K562 (cell line): ENCODE data around the gene KL. TPM values are rescaled to one million over a fixed set of nuclear protein-coding genes. Genes with fewer than 3 reads are reported as not detected.

Source experiments
- ATAC-seq: fragments of 200-7000 bp; cut with Tn5 transposase; 3 replicates; pipeline ENCODE4 v1.9.1; 2020; ENCODE audit warnings: moderate library complexity
- BruUV-seq: library from RNA; stranded (reverse); fragments of 400-500 nt; replicated peaks from 2 replicates; lab custom pipeline; 2021; lab: Mats Ljungman, UMichigan
- CTCF ChIA-PET: fragments of 300-600 bp; formaldehyde crosslinking; extraction: SDS; loops from one replicate; lab custom pipeline; 2021; ENCODE audit warnings: low intra/inter-chr PET ratio; lab: Yijun Ruan, JAX
- POLR2A ChIA-PET: fragments of 300-600, 350-650 bp; sonication (Branson Sonifier 250); formaldehyde crosslinking; extraction: SDS; loops from one replicate; lab custom pipeline; 2021; ENCODE audit warnings: antibody characterized with exemption, inconsistent platforms; lab: Yijun Ruan, JAX
- DNase-seq, 4 experiments: peaks; one replicate each; pipeline versions ENCODE4 v3.0.0 to v3.0.0-alpha.2; 2011 to 2018; ENCODE audit warnings: low spot score in 3 of 4, mixed read lengths in 3 of 4; ENCODE audit errors: extremely low read depth in 1 of 4
- FAIRE-seq: peaks from 2 replicates; lab custom pipeline; 2011; peaks lifted over from hg19 to GRCh38; lab: Jason Lieb, UNC
- H2AFZ ChIP-seq: 2 replicates; pipeline ENCODE4 v1.6.0; 2011; ENCODE audit warnings: low read depth, low read length, control low read depth, inconsistent platforms
- H3K27ac ChIP-seq: fragments of 200-600 bp; 3 replicates; pipeline ENCODE4 v1.8.0; 2011; ENCODE audit warnings: low read depth, mild to moderate bottlenecking, control low read depth, inconsistent platforms, low read length, moderate library complexity, mixed read lengths; ENCODE audit errors: extremely low read depth
- H3K27me3 ChIP-seq, 2 experiments: fragments of 300-600 bp in 1 of 2; 2 replicates in 1 of 2; 3 replicates in 1 of 2; pipeline versions ENCODE4 v1.6.0 to v1.8.0; 2011; ENCODE audit warnings: inconsistent platforms in 2 of 2, low read length in 2 of 2, mild to moderate bottlenecking in 1 of 2, mixed read lengths in 1 of 2, moderate library complexity in 1 of 2; ENCODE audit not compliant: control insufficient read depth in 2 of 2, insufficient read depth in 2 of 2
- H3K36me3 ChIP-seq: fragments of 300-600 bp; 3 replicates; pipeline ENCODE4 v1.8.0; 2011; ENCODE audit warnings: mild to moderate bottlenecking, low read length, inconsistent platforms; ENCODE audit not compliant: control insufficient read depth, insufficient read depth
- H3K4me1 ChIP-seq, 2 experiments: fragments of 200-600 bp in 1 of 2; replicated peaks in 1 of 2; 2 replicates in 1 of 2; 3 replicates in 1 of 2; pipeline versions ENCODE4 v1.5.1 to v1.8.0; 2011; ENCODE audit warnings: inconsistent platforms in 2 of 2, low read length in 2 of 2, mild to moderate bottlenecking in 1 of 2, mixed read lengths in 1 of 2, moderate library complexity in 1 of 2; ENCODE audit not compliant: control insufficient read depth in 2 of 2, insufficient read depth in 2 of 2
- H3K4me2 ChIP-seq: 2 replicates; pipeline ENCODE4 v1.6.1; 2011; ENCODE audit warnings: low read length, control low read depth, inconsistent platforms, mixed read lengths; ENCODE audit not compliant: insufficient read depth
- H3K4me3 ChIP-seq: fragments of 200-600 bp; sonication (generic), shearing (Covaris generic); 2 replicates; pipeline ENCODE4 v1.5.1; 2016; ENCODE audit warnings: control low read depth, inconsistent platforms
- H3K79me2 ChIP-seq: fragments of 200-600 bp; 3 replicates; pipeline ENCODE4 v1.8.0; 2011; ENCODE audit warnings: low read length, inconsistent platforms; ENCODE audit not compliant: control insufficient read depth, insufficient read depth
- H3K9ac ChIP-seq, 2 experiments: 2 replicates each; pipeline versions ENCODE4 v1.6.0 to v1.6.1; 2011; ENCODE audit warnings: low read depth in 2 of 2, low read length in 2 of 2, control low read depth in 1 of 2, inconsistent platforms in 1 of 2, mild to moderate bottlenecking in 1 of 2, mixed read lengths in 1 of 2; ENCODE audit not compliant: insufficient read depth in 1 of 2
- H3K9me1 ChIP-seq: one replicate; pipeline ENCODE4 v1.6.0; 2011; ENCODE audit warnings: inconsistent platforms, mild to moderate bottlenecking, low read length, moderate library complexity; ENCODE audit not compliant: control insufficient read depth, insufficient read depth
- H3K9me3 ChIP-seq: replicated peaks from 2 replicates; pipeline ENCODE4 v1.5.1; 2011; ENCODE audit warnings: low read depth, low read length, inconsistent platforms; ENCODE audit not compliant: control insufficient read depth, insufficient read depth
- H4K20me1 ChIP-seq: replicated peaks from 2 replicates; pipeline ENCODE4 v1.6.1; 2011; ENCODE audit warnings: low read length, inconsistent platforms, mixed read lengths; ENCODE audit not compliant: control insufficient read depth, insufficient read depth
- BCL6 ChIP-seq: fragments of 250-450 bp; sonication (Bioruptor Pico); IDR thresholded peaks from 2 replicates; pipeline ENCODE4 v1.4.0; 2020
- SMARCC2 ChIP-seq: fragments of 450-650 bp; IDR thresholded peaks from 2 replicates; pipeline ENCODE4 v1.6.1; 2017; ENCODE audit warnings: antibody characterized with exemption, moderate library complexity, mild to moderate bottlenecking, low read depth
- SP1 ChIP-seq: sonication (generic); formaldehyde crosslinking; IDR thresholded peaks from 2 replicates; pipeline ENCODE4 v1.8.1; 2022; ENCODE audit warnings: mild to moderate bottlenecking, missing genetic modification reagents
- TFAM ChIP-seq: fragments of 250-450 bp; sonication (Bioruptor Pico); conservative IDR thresholded peaks from 2 replicates; pipeline ENCODE4 v1.5.0; 2021; ENCODE audit warnings: mild to moderate bottlenecking, moderate library complexity
- ZFP1 ChIP-seq: fragments of 450-650 bp; formaldehyde crosslinking; IDR thresholded peaks from 2 replicates; pipeline ENCODE4 v1.4.0; 2020; ENCODE audit warnings: mild to moderate bottlenecking, mixed read lengths
- ZNF134 ChIP-seq: fragments of 250-450 bp; sonication (Bioruptor Pico); conservative IDR thresholded peaks from 2 replicates; pipeline ENCODE4 v1.4.0; 2020
- WGBS: fragments of 100-300 bp; shearing (Covaris generic); methylation state at CpG from one replicate; pipeline ENCODE4 v1.1.6; 2016; ENCODE audit warnings: low coverage, mixed read lengths; ENCODE audit not compliant: insufficient coverage; ENCODE audit errors: missing lambda C conversion rate; 5-methylcytosine and 5-hydroxymethylcytosine counted together
- in situ Hi-C: fragments of 300-500 bp; cut with MboI; formaldehyde crosslinking; loops from 4 replicates; pipeline ENCODE4 v1.15.0; 2018; ENCODE audit warnings: inconsistent platforms, mixed read lengths
- intact Hi-C: fragments of 100-400 bp; cut with micrococcal nuclease; formaldehyde crosslinking; loops from 2 replicates; pipeline ENCODE4 v1.14.2; 2022
- polyA plus RNA-seq, 8 experiments: library from polyadenylated mRNA; depleted of rRNA in 4 of 8; stranded (reverse) in 5 of 8; unstranded in 3 of 8; fragments of >200 nt; fragmentation: Nextera tagmentation in 2 of 8; fragmentation: Illumina TruSeq in 1 of 8; extraction: Ambion mirVana in 2 of 8; extraction: Trizol in 1 of 8; gene quantifications; 2 replicates each; pipeline versions ENCODE4 v1.2.1 to v1.2.3, GENCODE V29; 2011 to 2014; ENCODE audit warnings: inconsistent platforms in 1 of 8, missing spikeins in 1 of 8
- total RNA-seq, 7 experiments: library from RNA; depleted of rRNA in 6 of 7; stranded (reverse); fragments of >200 nt in 6 of 7; fragmentation: Illumina TruSeq in 2 of 7; extraction: Trizol in 2 of 7; gene quantifications; 2 replicates each; pipeline versions ENCODE4 v1.2.1 to v1.2.3, GENCODE V29; 2011 to 2021; ENCODE audit warnings: low replicate concordance in 1 of 7
- TF ChIP-seq, protein P1 (sequence below): sonication (generic); formaldehyde crosslinking; IDR thresholded peaks from 2 replicates; pipeline ENCODE4 v1.8.1; 2023; ENCODE audit warnings: missing genetic modification reagents, mild to moderate bottlenecking, borderline replicate concordance

KL gene
- total and polyA plus RNA-seq, 9 of the 15 experiments (the other 6 are each of a cell fraction or from before 2014, with no cell fraction given): not detected

DNA sequence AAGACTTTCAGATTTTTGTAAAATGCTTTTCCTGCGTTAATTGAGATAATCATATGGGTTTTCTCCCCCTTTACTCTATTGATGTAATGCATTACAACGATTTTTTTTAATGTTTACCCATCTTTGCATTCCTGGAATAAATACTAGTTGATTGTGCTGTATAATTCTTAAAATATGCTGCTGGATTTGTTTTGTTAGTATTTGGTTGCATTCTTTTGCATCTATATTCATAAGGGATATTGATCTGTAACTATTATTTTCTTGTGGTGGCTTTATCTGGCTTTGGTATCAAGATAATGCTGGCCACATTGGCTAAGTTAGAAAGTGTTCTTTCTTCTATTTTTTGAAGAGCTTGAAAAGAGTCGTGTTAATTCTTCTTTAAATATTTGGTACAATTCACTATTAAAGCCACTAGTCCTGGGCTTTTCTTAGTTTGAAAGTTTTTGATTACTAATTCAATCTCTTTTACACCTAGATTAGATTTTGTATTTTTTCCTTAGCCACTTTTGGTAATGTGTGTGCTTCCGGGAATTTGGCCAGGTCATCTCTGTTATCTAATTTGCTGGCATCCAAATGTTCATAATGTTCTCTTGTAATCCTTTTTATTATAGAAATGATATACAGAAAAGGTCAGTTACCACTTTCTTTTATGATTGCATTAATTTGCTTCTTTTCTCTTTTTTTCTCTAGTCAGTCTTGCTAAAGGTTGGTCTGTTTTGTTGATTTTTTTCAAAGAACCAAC, 29.8 kb downstream of the KL start:
- intact Hi-C loops (no loop called here), in situ Hi-C loops (no loop called here)
- BruUV-seq: no TSS peak
- CTCF ChIA-PET: no interaction called here
- no peak overlapping the region for H3K4me2 ChIP-seq
- FAIRE-seq: no peak
- H3K9me3 ChIP-seq: no peaks in the 10 kb centered on the region
- no peaks in the 10 kb centered on the region for H3K27me3 ChIP-seq
- no peaks in the 10 kb centered on the region for H3K79me2 ChIP-seq
- no peak overlapping the region for H2AFZ ChIP-seq
- no peak overlapping the region for H3K9ac ChIP-seq
- POLR2A ChIA-PET: no interaction called here
- no peaks in the 10 kb centered on the region for H4K20me1 ChIP-seq
- no peaks in the 10 kb centered on the region for H3K4me1 ChIP-seq
- H3K36me3 ChIP-seq: no peaks in the 10 kb centered on the region
- no peak for DNase-seq
- no peak for TF ChIP-seq ZNF134 (CRISPR knock-in tag)
- no peak for TF ChIP-seq SP1
- no peak for TF ChIP-seq BCL6 (CRISPR knock-in tag)
- TF ChIP-seq TFAM (CRISPR knock-in tag): no peak
- TF ChIP-seq SMARCC2: no peak
- TF ChIP-seq, protein P1, sequence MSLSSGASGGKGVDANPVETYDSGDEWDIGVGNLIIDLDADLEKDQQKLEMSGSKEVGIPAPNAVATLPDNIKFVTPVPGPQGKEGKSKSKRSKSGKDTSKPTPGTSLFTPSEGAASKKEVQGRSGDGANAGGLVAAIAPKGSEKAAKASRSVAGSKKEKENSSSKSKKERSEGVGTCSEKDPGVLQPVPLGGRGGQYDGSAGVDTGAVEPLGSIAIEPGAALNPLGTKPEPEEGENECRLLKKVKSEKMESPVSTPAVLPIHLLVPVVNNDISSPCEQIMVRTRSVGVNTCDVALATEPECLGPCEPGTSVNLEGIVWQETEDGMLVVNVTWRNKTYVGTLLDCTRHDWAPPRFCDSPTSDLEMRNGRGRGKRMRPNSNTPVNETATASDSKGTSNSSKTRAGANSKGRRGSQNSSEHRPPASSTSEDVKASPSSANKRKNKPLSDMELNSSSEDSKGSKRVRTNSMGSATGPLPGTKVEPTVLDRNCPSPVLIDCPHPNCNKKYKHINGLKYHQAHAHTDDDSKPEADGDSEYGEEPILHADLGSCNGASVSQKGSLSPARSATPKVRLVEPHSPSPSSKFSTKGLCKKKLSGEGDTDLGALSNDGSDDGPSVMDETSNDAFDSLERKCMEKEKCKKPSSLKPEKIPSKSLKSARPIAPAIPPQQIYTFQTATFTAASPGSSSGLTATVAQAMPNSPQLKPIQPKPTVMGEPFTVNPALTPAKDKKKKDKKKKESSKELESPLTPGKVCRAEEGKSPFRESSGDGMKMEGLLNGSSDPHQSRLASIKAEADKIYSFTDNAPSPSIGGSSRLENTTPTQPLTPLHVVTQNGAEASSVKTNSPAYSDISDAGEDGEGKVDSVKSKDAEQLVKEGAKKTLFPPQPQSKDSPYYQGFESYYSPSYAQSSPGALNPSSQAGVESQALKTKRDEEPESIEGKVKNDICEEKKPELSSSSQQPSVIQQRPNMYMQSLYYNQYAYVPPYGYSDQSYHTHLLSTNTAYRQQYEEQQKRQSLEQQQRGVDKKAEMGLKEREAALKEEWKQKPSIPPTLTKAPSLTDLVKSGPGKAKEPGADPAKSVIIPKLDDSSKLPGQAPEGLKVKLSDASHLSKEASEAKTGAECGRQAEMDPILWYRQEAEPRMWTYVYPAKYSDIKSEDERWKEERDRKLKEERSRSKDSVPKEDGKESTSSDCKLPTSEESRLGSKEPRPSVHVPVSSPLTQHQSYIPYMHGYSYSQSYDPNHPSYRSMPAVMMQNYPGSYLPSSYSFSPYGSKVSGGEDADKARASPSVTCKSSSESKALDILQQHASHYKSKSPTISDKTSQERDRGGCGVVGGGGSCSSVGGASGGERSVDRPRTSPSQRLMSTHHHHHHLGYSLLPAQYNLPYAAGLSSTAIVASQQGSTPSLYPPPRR (CRISPR knock-in tag): no peak
- no peak for TF ChIP-seq ZFP1 (CRISPR knock-in tag)
- H3K27ac ChIP-seq: no peak overlapping the region
- no peak overlapping the region for H3K4me3 ChIP-seq
- no peak for ATAC-seq
- 0% methylated on average over 4 of the region's 4 CpGs for WGBS
- no peaks in the 10 kb centered on the region for H3K9me1 ChIP-seq
